HS-5 (cell line): ENCODE measurements around the gene PPP2R5A.
A peak's percentile ranks its signal among the peaks of the same experiment; 100 is the strongest.
"Not testable (repeated sequence)": the region's sequence is repeated elsewhere in the genome, so short reads cannot be mapped to it uniquely, and the experiment has no call there.

Source experiments
- DNase-seq: peaks from one replicate; pipeline ENCODE4 v3.0.0-alpha.2; 2012; ENCODE audit warnings: low read depth

PPP2R5A gene

DNA sequence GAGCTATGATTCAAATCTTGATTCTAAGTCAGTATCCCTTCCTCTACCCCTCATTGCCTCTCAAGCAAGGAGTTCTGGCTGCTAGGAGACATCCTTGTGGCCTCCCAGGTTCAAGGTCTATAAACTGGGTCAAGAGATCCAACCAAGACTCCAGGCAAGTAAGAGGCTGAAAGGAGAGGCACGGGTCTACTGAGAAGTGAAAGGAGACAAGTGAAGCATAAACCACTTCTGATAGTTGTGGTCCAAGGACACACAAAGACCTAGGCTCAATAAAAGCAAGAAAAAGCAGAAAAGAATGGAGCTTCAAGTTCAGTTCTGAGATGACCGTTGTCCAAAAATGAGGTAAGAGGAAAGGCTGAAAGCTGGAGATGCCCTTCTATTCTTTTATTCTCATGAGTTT, 17.8 kb upstream of the PPP2R5A start:
- DNase-seq = no peak

GRCh38 chr1:212269306-212269705, 15.9 kb upstream of the PPP2R5A start:
- DNase-seq = no peak

DNA sequence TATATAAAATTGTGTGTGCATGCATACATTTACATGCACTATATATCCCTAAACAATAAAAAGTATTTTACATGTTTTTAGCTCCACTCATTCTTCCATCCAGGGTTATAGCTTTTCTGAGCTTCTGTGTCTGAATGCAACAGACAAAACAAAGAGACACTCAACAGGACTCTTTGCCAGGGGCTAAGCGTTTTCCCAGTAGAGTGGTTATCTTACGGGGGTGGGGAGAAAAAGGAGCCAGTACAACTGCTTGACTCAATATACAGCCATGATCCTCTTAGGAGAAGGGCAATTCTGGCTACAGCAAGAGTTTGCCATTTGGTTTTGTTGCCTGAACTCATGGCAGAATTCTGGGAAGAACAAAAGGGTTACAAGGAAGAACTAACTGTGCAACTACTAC, 14.6 kb upstream of the PPP2R5A start:
- no peak for DNase-seq

- no peak for DNase-seq
These were observed 14.0 kb upstream of the PPP2R5A start for GRCh38 chr1:212271234-212271633.

DNA sequence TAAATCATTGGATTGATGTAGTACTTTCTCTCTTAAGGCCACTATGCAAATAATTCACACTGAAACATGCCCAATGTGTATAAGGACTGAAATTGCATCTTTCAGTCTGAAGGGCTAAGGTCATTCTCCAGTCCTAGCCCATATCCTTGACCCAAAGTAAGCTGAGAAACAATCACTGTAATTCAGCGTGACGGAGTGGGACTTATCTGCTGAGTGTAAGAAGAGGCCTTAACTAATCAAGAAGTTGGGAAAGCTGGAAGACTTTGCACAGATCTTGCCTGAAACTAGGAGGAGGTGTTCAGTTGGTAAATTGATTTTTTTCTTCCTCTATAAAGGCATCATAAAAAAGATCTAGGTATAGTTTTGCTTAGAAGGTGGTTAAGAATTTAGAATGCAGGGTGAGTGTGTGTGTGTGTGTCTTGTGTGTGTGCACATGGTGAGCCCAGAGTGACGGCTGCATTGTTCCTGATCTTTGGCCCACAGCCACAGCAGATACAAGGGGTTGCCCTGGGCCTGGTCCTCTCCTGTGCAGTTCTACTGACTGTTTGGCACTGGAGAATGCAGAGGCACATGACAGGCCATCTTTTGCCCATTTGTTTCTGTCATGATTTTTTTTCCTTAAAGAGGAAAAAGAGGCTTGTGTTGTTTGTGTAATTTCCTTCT, 13.3 kb upstream of the PPP2R5A start:
- DNase-seq = no peak

DNA sequence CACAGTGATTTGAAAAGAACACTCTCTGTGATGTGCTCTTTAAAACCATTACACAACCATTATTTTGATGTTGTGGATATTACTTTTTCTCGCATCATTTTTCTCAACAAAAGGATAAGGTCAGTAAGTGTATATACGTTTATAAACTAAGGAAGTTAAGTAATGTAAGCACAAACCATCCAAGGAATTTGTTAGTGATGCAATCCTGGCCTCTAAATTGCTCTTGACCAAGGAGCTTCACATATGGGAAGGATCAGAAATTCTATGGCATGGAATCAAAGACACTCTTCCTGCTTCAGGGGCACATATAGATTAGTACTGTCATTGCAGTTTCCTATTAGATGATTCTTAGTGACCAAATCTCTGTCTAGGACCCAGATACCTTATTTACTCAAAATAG, 3.6 kb upstream of the PPP2R5A start:
- peak; percentile 70 for DNase-seq

DNA sequence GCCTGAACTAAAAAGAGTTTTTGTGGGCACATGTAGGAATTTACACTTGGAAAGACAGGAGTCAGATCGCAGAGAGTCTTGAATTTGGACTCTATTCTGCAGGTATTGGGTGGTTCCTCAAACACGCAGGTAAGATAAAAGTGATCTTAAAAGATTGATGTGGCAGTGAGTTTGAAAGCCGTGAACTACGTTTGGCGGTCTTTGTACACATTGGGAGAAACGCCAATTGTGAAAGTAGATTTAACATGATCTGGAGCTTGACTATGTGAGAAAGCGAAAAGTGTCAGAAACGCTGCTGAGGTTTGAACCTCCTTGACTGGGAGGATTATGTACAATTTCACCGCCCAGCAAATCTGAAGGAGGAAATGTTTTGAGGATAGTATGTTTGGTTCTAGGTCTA, 1.5 kb upstream of the PPP2R5A start:
- DNase-seq = no peak

- DNase-seq = no peak
These were observed 872 bp upstream of the PPP2R5A start for GRCh38 chr1:212284332-212284743.

DNA sequence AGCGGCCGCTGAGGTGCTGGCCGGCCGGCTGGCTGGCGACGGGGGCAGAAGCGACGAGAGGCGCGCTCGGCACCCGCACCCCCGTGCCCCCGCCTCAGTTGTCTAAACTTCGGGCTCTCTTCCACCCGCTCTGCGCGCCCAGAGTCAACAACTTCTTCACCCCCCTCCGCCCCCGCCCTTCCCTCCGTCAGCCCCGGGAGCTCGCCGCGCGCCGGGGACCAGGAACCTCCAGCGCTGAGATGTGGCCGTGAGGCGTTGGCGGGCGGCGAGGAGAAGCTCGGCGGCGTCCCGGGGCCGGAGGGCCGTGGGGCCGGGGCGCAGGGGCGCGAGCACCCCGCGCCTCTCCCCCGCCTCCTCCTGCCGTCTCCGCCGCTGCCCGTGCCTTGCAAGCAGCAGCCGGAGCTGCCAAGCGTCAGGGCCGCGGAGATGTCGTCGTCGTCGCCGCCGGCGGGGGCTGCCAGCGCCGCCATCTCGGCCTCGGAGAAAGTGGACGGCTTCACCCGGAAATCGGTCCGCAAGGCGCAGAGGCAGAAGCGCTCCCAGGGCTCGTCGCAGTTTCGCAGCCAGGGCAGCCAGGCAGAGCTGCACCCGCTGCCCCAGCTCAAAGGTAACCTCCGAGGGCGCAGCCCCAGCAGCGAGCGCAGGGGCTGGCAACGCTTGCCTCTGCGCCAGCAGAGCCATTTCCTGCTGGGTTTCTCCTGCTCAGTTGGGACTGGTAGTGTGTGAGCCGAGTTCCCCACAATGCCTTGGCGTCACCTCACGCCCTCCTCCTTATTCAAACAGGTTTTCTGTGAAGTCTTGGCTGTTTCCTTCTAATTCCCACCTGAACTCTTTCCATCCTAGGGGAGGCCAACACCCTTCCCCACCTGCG, 710 bp downstream of the PPP2R5A start:
- DNase-seq = no peak

- no peak for DNase-seq
These were observed 1.4 kb downstream of the PPP2R5A start for GRCh38 chr1:212286556-212287131.

- no peak for DNase-seq
These were observed 2.2 kb downstream of the PPP2R5A start for GRCh38 chr1:212287261-212287895.

- not testable (repeated sequence) for DNase-seq
These were observed 2.8 kb downstream of the PPP2R5A start for GRCh38 chr1:212287995-212288394.

- DNase-seq = peak; percentile 60
These were observed 3.4 kb downstream of the PPP2R5A start for GRCh38 chr1:212288615-212289014.

DNA sequence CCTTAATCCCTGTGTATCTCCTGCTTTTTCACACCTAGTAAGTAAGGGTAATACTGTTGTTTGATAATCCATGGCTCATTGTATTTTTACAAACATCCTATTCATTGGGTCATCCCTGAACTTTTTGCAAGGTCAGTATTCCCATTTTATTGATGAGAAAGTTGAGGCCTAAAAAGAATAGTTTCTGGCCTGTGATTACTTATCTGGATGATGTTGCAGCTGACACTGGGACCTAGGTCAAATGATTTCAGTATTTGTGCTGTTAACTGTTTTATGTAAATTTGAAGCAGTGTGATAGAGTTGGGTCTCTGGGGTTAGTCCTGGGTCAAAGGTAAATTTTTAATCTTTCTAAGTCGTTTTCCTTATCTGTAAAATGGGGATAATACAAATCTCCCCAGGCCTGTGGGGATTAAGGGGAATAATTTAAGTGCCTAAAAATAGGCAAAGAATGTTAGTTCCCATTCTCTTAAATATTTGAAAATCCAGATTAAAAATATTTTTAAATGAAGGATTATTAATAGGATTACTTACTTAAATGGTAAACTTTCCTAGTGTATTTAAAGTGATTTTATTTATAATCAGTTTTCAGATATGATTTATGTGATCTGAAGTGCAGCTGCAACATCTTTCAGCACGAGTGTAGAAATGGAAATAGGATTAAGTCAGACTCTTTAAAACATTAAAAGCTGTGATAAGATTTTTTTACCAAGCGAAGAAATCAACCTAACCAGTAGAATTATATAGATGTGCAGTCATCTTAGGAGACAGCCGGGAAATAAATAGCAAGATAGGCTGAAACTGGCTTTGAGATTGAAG, 4.3 kb downstream of the PPP2R5A start:
- no peak for DNase-seq

DNA sequence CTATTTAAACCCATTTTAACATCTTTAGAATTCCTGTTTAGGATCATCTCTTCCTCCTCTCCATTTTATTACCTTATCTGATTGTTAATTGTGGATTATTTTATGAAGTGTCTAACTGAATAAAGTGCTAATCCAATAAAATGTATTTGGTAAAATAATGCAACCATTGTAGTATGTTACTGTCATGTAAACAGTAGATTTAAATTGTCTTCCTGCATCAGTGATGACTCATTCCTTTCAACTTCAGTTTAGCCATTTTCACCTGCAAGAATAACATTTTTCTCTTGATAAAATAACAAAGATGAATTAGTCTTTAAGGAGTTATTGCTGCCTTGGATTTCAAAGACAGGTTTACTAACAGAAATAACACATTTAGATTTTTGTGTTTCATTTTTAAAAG, 5.4 kb downstream of the PPP2R5A start:
- DNase-seq = no peak

- no peak for DNase-seq
These were observed 6.4 kb downstream of the PPP2R5A start for GRCh38 chr1:212291505-212292134.

- no peak for DNase-seq
These were observed 7.3 kb downstream of the PPP2R5A start for GRCh38 chr1:212292250-212293105.

- no peak for DNase-seq
These were observed 8.4 kb downstream of the PPP2R5A start for GRCh38 chr1:212293579-212293978.

GRCh38 chr1:212294983-212295382, 9.8 kb downstream of the PPP2R5A start:
- no peak for DNase-seq

DNA sequence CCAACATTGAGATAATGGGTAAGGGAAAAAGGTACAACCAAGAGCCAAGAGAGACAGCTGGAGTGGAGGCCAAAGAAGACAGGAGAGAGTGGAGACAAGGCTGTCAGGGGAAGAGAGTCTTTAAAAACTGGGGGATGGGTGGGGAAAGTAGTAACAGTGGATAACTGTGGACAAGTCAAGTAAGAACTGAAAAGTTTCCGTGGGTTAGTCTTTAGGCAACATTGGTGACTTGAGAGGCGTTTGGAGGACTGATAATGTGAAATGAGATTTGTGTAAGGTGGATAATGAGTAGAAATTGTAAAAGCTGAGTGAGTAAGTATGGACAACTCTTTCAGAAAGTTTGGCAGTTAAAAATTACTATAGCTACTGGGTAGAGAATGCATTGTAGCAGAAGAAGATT, 10.4 kb downstream of the PPP2R5A start:
- DNase-seq = no peak
